ENCODE data around the gene PIGB. TPM values are rescaled to one million over a fixed set of nuclear protein-coding genes. Genes with fewer than 3 reads are reported as not detected.

Gene PIGB
- total and polyA plus RNA-seq, 4 experiments from 2014 or later, result 13.0 to 28.6 (median 22.5) TPM

DNA sequence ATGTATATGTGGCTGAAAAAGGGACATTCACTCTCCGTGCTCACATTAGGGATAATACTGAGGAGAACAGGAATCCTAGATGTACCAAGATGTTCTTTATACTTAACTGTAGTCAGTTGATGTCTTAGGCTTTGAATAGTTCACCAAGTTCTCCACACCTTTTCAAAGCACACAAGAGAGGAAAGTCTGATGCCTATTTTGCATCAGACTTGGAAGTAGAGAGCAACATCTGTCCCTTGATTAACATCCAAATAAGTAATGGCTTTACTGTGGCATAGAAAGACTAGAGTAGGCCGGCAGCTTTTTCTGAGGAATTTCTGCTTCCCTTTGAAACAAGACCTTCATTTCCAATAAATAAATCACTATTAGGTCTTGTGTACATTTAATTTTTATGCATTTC, 34.0 kb downstream of the PIGB start:
- Histone ChIP-seq H3K9me3 (ENCODE audit: control insufficient read depth in 1 of 2, low read length in 2 of 2) (no peaks in the 10 kb centered on the region), H3K27me3 (ENCODE audit: insufficient read depth, low read length) (no peaks in the 10 kb centered on the region), H3K4me1 (ENCODE audit: insufficient read depth, low read length) (no peaks in the 10 kb centered on the region), H3K36me3 (ENCODE audit: insufficient read depth, low read length) (peaks cover 12% of the 10 kb centered on the region), H3K4me3 (ENCODE audit: low read length in 2 of 2) (no peak overlapping the region), H3K27ac (ENCODE audit: low read depth, low read length) (no peak overlapping the region)
- POLR2A ChIA-PET (ENCODE audit: partially characterized antibody), result no interaction called here
- Mint-ChIP-seq H3K36me3 (peaks cover 25 to 49% of the 10 kb centered on the region in 2 donors), H3K4me3 (no peak overlapping the region), H3K27me3 (no peaks in the 10 kb centered on the region), H3K9me3 (no peaks in the 10 kb centered on the region), H3K4me1 (no peaks in the 10 kb centered on the region), H3K27ac (no peak overlapping the region)
- CTCF ChIA-PET (ENCODE audit: partially characterized antibody), result no interaction called here
- intact Hi-C loops (cut with micrococcal nuclease), result no loop called here
- DNase-seq, result no peak

DNA sequence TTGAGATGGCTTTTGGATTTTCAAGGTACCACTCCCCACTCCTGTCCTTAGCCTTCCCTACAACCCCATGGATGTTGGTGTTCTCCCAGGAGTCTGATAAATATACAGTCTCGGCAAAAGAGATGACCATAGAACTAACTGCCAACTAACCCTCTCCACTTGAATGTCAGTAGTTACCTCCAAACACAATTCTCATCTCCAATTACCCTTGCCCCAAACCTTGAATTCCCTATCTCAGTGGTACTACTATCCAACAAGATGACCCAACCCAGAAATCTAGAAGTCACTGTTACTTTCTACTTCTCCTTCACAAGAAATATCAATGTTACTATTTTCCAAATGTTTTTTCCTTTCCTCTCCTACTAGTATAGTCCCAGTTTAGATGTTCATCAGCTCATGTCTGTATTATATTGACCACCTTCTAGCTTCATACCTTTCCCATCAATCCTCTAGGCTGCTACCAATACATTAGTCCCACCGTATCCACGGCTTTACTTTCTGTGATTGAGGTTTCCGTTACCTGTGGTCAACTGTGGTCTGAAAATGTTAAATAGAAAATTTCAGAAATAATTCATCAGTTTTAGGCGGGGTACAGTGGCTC, 38.1 kb downstream of the PIGB start:
- peak overlapping the region in 4 of 7 donors; percentile 0 to 88 (median 62) for H3K27ac Mint-ChIP-seq
- H3K27me3 Mint-ChIP-seq, result no peaks in the 10 kb centered on the region
- no peaks in the 10 kb centered on the region for H3K4me1 Mint-ChIP-seq
- H3K27me3 ChIP-seq (ENCODE audit: insufficient read depth, low read length), result no peaks in the 10 kb centered on the region
- H3K27ac ChIP-seq (ENCODE audit: low read depth, low read length), result no peak overlapping the region
- H3K36me3 Mint-ChIP-seq, result peaks cover 26 to 55% of the 10 kb centered on the region in 2 donors
- H3K4me3 ChIP-seq (ENCODE audit: low read length in 2 of 2), result no peak overlapping the region
- no peaks in the 10 kb centered on the region for H3K9me3 ChIP-seq (ENCODE audit: control insufficient read depth in 1 of 2, low read length in 2 of 2)
- ChIA-PET POLR2A (ENCODE audit: partially characterized antibody) (no interaction called here), CTCF (ENCODE audit: partially characterized antibody) (interaction anchor here (2.3 kb wide), 1 partner anchor 138 kb away, joined by 7 read pairs; no protein-coding TSS in a partner anchor)
- no peak for DNase-seq
- no peaks in the 10 kb centered on the region for H3K4me1 ChIP-seq (ENCODE audit: insufficient read depth, low read length)
- H3K36me3 ChIP-seq (ENCODE audit: insufficient read depth, low read length), result peaks cover 6% of the 10 kb centered on the region
- intact Hi-C loops (cut with micrococcal nuclease), result no loop called here
- H3K4me3 Mint-ChIP-seq, result no peak overlapping the region
- no peaks in the 10 kb centered on the region for H3K9me3 Mint-ChIP-seq

DNA sequence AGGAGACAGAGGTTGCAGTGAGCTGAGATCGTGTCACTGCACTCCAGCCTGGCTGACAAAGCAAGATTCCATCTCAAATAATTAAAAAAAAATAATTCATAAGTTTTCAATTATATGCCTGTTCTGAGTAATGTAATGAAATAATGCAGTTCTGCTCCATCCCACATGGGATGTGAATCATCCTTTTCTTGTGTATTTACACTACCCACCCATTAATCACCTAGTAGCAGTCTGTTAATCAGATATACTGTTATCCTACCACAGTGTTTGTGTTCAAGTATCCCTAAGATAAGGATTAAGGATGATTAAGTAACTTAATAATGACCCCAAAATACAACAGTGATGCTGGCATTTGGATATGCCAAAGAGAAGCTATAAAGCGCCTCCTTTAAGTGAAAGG, 38.8 kb downstream of the PIGB start:
- ChIA-PET CTCF (ENCODE audit: partially characterized antibody) (interaction anchor here (1.2 to 2.3 kb wide), 3 partner anchors 16 to 139 kb away, joined by 4 to 8 read pairs (median 7); no protein-coding TSS in a partner anchor), POLR2A (ENCODE audit: partially characterized antibody) (no interaction called here)
- H3K27me3 Mint-ChIP-seq, result no peaks in the 10 kb centered on the region
- H3K27ac Mint-ChIP-seq, result no peak overlapping the region
- Histone ChIP-seq H3K4me3 (ENCODE audit: low read length in 2 of 2) (no peak overlapping the region), H3K36me3 (ENCODE audit: insufficient read depth, low read length) (peaks cover 6% of the 10 kb centered on the region), H3K4me1 (ENCODE audit: insufficient read depth, low read length) (no peaks in the 10 kb centered on the region), H3K27ac (ENCODE audit: low read depth, low read length) (no peak overlapping the region), H3K9me3 (ENCODE audit: control insufficient read depth in 1 of 2, low read length in 2 of 2) (no peaks in the 10 kb centered on the region), H3K27me3 (ENCODE audit: insufficient read depth, low read length) (no peaks in the 10 kb centered on the region)
- no peak for DNase-seq
- intact Hi-C loops (cut with micrococcal nuclease), result no loop called here
- no peaks in the 10 kb centered on the region for H3K4me1 Mint-ChIP-seq
- H3K4me3 Mint-ChIP-seq, result no peak overlapping the region
- H3K9me3 Mint-ChIP-seq, result no peaks in the 10 kb centered on the region
- H3K36me3 Mint-ChIP-seq, result peaks cover 31 to 58% of the 10 kb centered on the region in 2 donors

DNA sequence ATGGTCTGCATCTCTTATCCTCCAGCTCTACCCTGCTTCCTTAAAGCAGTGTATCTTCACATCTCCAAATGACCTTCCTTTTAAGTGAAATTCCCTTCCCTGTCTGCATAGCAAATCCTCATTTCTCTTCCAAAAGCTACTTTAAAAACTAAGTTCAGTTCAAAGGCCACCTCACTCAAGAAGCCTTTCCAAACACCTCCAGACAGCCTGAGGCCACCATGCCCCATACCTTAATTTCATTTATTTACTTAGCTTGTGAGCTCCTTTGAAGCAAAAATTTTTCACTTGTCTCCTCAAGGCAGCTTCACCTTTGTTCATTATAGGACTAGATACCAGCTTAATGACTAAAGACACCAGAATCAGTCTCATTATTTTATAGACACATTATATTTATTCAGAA, 39.4 kb downstream of the PIGB start:
- Histone ChIP-seq H3K4me1 (ENCODE audit: insufficient read depth, low read length) (no peaks in the 10 kb centered on the region), H3K9me3 (ENCODE audit: control insufficient read depth in 1 of 2, low read length in 2 of 2) (no peaks in the 10 kb centered on the region), H3K27me3 (ENCODE audit: insufficient read depth, low read length) (no peaks in the 10 kb centered on the region), H3K27ac (ENCODE audit: low read depth, low read length) (no peak overlapping the region), H3K36me3 (ENCODE audit: insufficient read depth, low read length) (peaks cover 6% of the 10 kb centered on the region), H3K4me3 (ENCODE audit: low read length in 2 of 2) (no peak overlapping the region)
- H3K4me3 Mint-ChIP-seq, result no peak overlapping the region
- H3K27ac Mint-ChIP-seq, result peak overlapping the region in 6 of 7 donors; percentile 10 to 61 (median 39)
- H3K27me3 Mint-ChIP-seq, result no peaks in the 10 kb centered on the region
- no peaks in the 10 kb centered on the region for H3K4me1 Mint-ChIP-seq
- intact Hi-C loops (cut with micrococcal nuclease), result no loop called here
- DNase-seq, result no peak
- no peaks in the 10 kb centered on the region for H3K9me3 Mint-ChIP-seq
- CTCF ChIA-PET (ENCODE audit: partially characterized antibody), result interaction anchor here (0.9 to 2.3 kb wide), 4 partner anchors 15 to 140 kb away, joined by 3 to 8 read pairs (median 6); no protein-coding TSS in a partner anchor
- H3K36me3 Mint-ChIP-seq, result peaks cover 32 to 59% of the 10 kb centered on the region in 2 donors
- POLR2A ChIA-PET (ENCODE audit: partially characterized antibody), result interaction anchor here (0.7 to 1.1 kb wide), 3 partner anchors 9 to 161 kb away, joined by 3 read pairs; partner anchors contain the start of genes PIGB and PIGBOS1

DNA sequence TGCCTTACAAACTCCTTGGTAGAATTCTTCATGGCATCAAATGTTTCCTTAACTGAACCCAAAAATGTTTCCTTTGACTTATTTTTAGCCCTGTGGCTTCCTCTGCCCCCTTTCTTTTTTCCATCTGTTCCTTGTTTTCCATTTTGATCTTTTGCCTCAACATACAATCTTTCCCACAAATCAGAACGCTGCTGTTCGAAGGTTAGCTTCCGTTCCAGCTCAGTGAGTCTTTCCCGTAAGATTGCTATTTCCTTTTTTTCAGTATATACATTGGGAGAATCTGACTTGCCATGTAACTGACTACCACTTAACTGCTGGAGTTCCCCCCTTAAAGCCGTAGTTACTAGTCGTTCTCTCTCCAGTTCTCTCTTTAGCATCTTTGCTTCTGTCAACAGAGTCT, 41.2 kb downstream of the PIGB start:
- Histone ChIP-seq H3K4me3 (ENCODE audit: low read length in 2 of 2) (no peak overlapping the region), H3K4me1 (ENCODE audit: insufficient read depth, low read length) (no peaks in the 10 kb centered on the region), H3K9me3 (ENCODE audit: control insufficient read depth in 1 of 2, low read length in 2 of 2) (no peaks in the 10 kb centered on the region), H3K36me3 (ENCODE audit: insufficient read depth, low read length) (peaks cover 6% of the 10 kb centered on the region), H3K27me3 (ENCODE audit: insufficient read depth, low read length) (no peaks in the 10 kb centered on the region), H3K27ac (ENCODE audit: low read depth, low read length) (no peak overlapping the region)
- Mint-ChIP-seq H3K27me3 (no peaks in the 10 kb centered on the region), H3K9me3 (no peaks in the 10 kb centered on the region), H3K4me3 (no peak overlapping the region), H3K27ac (peak overlapping the region in 4 of 7 donors; percentile 4 to 69 (median 22)), H3K36me3 (peaks cover 34 to 51% of the 10 kb centered on the region in 2 donors), H3K4me1 (no peaks in the 10 kb centered on the region)
- intact Hi-C loops (cut with micrococcal nuclease), result no loop called here
- ChIA-PET CTCF (ENCODE audit: partially characterized antibody) (interaction anchor here (1.8 kb wide), 1 partner anchor 75 kb away, joined by 5 read pairs; no protein-coding TSS in a partner anchor), POLR2A (ENCODE audit: partially characterized antibody) (interaction anchor here (1.5 kb wide), 1 partner anchor 41 kb away, joined by 4 read pairs; the partner anchor contains the start of genes PIGB and PIGBOS1)
- no peak for DNase-seq

DNA sequence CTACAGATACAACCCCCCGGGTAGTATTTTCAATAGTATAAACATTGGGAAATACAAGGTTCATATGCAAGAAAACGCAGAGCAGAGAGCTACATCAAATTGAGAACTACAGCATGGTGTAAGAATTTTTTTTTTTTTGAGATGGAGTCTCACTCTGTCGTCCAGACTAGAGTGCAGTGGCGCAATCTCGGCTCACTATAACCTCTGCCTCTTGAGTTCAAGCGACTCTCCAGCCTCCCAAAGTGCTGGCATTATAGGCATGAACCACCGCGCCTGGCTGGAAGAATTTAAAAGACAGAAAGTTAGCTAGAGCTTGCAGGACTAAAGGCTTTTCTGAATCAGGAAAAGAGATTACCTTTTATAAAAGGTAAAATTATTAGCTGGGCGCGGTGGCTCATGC, 42.0 kb downstream of the PIGB start:
- ChIA-PET CTCF (ENCODE audit: partially characterized antibody) (interaction anchor here (1.8 kb wide), 1 partner anchor 74 kb away, joined by 5 read pairs; no protein-coding TSS in a partner anchor), POLR2A (ENCODE audit: partially characterized antibody) (interaction anchor here (1.5 kb wide), 1 partner anchor 42 kb away, joined by 4 read pairs; the partner anchor contains the start of genes PIGB and PIGBOS1)
- Histone ChIP-seq H3K36me3 (ENCODE audit: insufficient read depth, low read length) (peaks cover 6% of the 10 kb centered on the region), H3K27me3 (ENCODE audit: insufficient read depth, low read length) (no peaks in the 10 kb centered on the region), H3K4me1 (ENCODE audit: insufficient read depth, low read length) (no peaks in the 10 kb centered on the region), H3K9me3 (ENCODE audit: control insufficient read depth in 1 of 2, low read length in 2 of 2) (no peaks in the 10 kb centered on the region), H3K27ac (ENCODE audit: low read depth, low read length) (no peak overlapping the region), H3K4me3 (ENCODE audit: low read length in 2 of 2) (no peak overlapping the region)
- no peak overlapping the region for H3K4me3 Mint-ChIP-seq
- no peaks in the 10 kb centered on the region for H3K27me3 Mint-ChIP-seq
- no peaks in the 10 kb centered on the region for H3K9me3 Mint-ChIP-seq
- peak overlapping the region in 1 of 7 donors; percentile 4 for H3K27ac Mint-ChIP-seq
- no peaks in the 10 kb centered on the region for H3K4me1 Mint-ChIP-seq
- DNase-seq, result no peak
- H3K36me3 Mint-ChIP-seq, result peaks cover 30 to 46% of the 10 kb centered on the region in 2 donors
- intact Hi-C loops (cut with micrococcal nuclease), result no loop called here

DNA sequence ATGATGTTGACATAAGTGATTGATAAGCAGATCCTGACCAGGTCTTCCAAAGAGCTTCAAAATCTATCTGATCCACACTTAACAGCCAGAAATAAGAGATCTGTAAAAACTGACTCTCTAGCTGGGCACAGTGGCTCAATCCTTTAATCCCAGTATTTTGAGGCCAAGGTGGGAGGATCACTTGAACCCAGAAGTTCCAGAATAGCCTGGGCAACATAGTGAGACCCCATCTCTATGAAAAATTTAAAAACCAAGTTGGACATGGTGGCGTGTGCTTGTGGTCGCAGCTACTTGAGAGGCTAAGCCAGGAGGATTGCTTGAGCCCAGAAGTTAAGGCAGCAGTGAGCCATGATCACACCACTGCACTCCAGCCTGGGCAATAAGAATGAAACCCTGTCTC, 43.6 kb downstream of the PIGB start:
- no peak overlapping the region for H3K4me3 Mint-ChIP-seq
- H3K27me3 Mint-ChIP-seq, result no peaks in the 10 kb centered on the region
- no peaks in the 10 kb centered on the region for H3K9me3 Mint-ChIP-seq
- H3K27ac ChIP-seq (ENCODE audit: low read depth, low read length), result no peak overlapping the region
- POLR2A ChIA-PET (ENCODE audit: partially characterized antibody), result interaction anchor here (0.6 kb wide), 1 partner anchor 43 kb away, joined by 3 read pairs; the partner anchor contains the start of genes PIGB and PIGBOS1
- peaks cover 23 to 41% of the 10 kb centered on the region in 2 donors for H3K36me3 Mint-ChIP-seq
- CTCF ChIA-PET (ENCODE audit: partially characterized antibody), result no interaction called here
- intact Hi-C loops (cut with micrococcal nuclease), result no loop called here
- H3K27ac Mint-ChIP-seq, result peak overlapping the region in 2 of 7 donors; percentile 3 to 43
- no peaks in the 10 kb centered on the region for H3K4me1 Mint-ChIP-seq
- H3K27me3 ChIP-seq (ENCODE audit: insufficient read depth, low read length), result no peaks in the 10 kb centered on the region
- no peaks in the 10 kb centered on the region for H3K36me3 ChIP-seq (ENCODE audit: insufficient read depth, low read length)
- H3K4me3 ChIP-seq (ENCODE audit: low read length in 2 of 2), result no peak overlapping the region
- H3K4me1 ChIP-seq (ENCODE audit: insufficient read depth, low read length), result no peaks in the 10 kb centered on the region
- H3K9me3 ChIP-seq (ENCODE audit: control insufficient read depth in 1 of 2, low read length in 2 of 2), result no peaks in the 10 kb centered on the region
- DNase-seq, result no peak

Data from CD4-positive, alpha-beta memory T cell (primary cell).